Adipose tissue (tissue), 3 donors: Measurements from ENCODE around the gene EEF1AKMT1. TPM values are rescaled to one million over a fixed set of nuclear protein-coding genes. Genes with fewer than 3 reads are reported as not detected.
A peak's percentile ranks its signal among the peaks of the same experiment; 100 is the strongest.

Experiments
- H3K27ac ChIP-seq: one replicate; pipeline ENCODE4 v1.5.1; 2013; ENCODE audit warnings: low read depth, low read length
- WGBS, 3 donors: extraction: QIAGEN DNeasy Blood & Tissue Kit; methylation state at CpG; one replicate each; pipeline ENCODE4 v1.1.7; 2013; 5-methylcytosine and 5-hydroxymethylcytosine counted together
- polyA plus RNA-seq, 3 donors: library from polyadenylated mRNA; stranded (reverse); fragments of 200-250 nt; gene quantifications; one replicate each; pipeline ENCODE4 v1.2.3, GENCODE V29; 2013
- donor health status: healthy with polysubstance abuse.
- donor health status: Bipolar disorder and iron deficiency.
- donor health status: healthy.

The EEF1AKMT1 gene
- polyA plus RNA-seq, 3 donors = 3.7 to 15.9 (median 6.0) TPM

- no peak overlapping the region for H3K27ac ChIP-seq
These were observed 45.0 kb downstream of the EEF1AKMT1 start for GRCh38 chr13:20728579-20729311.

GRCh38 chr13:20727856-20728255 lies 45.9 kb downstream of the EEF1AKMT1 start:
- WGBS, 3 donors = 87 to 88% (median 87%) methylated on average over 6 of the region's 6 CpGs
- H3K27ac ChIP-seq = no peak overlapping the region

More at GRCh38 chr13:20728579-20729311, 45.0 kb downstream of the EEF1AKMT1 start:
- WGBS, 3 donors = 52 to 77% (median 59%) methylated on average over 14 of the region's 14 CpGs

- H3K27ac ChIP-seq = no peak overlapping the region
- 6 to 16% (median 14%) methylated on average over 78 to 81 of the region's 81 CpGs for WGBS, 3 donors
These were observed 52.1 kb downstream of the EEF1AKMT1 start for GRCh38 chr13:20721454-20722357.

GRCh38 chr13:20721058-20721453 lies 52.7 kb downstream of the EEF1AKMT1 start:
- WGBS, 3 donors = 49 to 86% (median 82%) methylated on average over 16 of the region's 16 CpGs
- no peak overlapping the region for H3K27ac ChIP-seq

GRCh38 chr13:20720499-20720898 lies 53.3 kb downstream of the EEF1AKMT1 start:
- 86 to 91% (median 88%) methylated on average over 11 of the region's 11 CpGs for WGBS, 3 donors
- H3K27ac ChIP-seq = no peak overlapping the region

- WGBS, 3 donors = 73 to 83% (median 81%) methylated on average over 13 of the region's 13 CpGs
- no peak overlapping the region for H3K27ac ChIP-seq
These were observed 54.0 kb downstream of the EEF1AKMT1 start for GRCh38 chr13:20719783-20720182.

- 91 to 92% (median 91%) methylated on average over 12 of the region's 12 CpGs for WGBS, 3 donors
These were observed 54.7 kb downstream of the EEF1AKMT1 start for GRCh38 chr13:20718958-20719566.

GRCh38 chr13:20717581-20718542 lies 55.9 kb downstream of the EEF1AKMT1 start:
- H3K27ac ChIP-seq = no peak overlapping the region
- WGBS, 3 donors = 93 to 94% (median 94%) methylated on average over 44 of the region's 44 CpGs

More at GRCh38 chr13:20718958-20719566, 54.7 kb downstream of the EEF1AKMT1 start:
- H3K27ac ChIP-seq = no peak overlapping the region

- no peak overlapping the region for H3K27ac ChIP-seq
- 61 to 83% (median 81%) methylated on average over 15 of the region's 15 CpGs for WGBS, 3 donors
These were observed 56.8 kb downstream of the EEF1AKMT1 start for GRCh38 chr13:20716951-20717350.

GRCh38 chr13:20715330-20715712 lies 58.4 kb downstream of the EEF1AKMT1 start:
- 56 to 68% (median 66%) methylated on average over 6 of the region's 6 CpGs for whole genome bisulfite sequencing, 3 donors
- H3K27ac ChIP-seq = no peak overlapping the region

GRCh38 chr13:20714563-20715329 lies 59.0 kb downstream of the EEF1AKMT1 start:
- peak overlapping the region; percentile 29 for H3K27ac ChIP-seq
- 36 to 63% (median 37%) methylated on average over 9 of the region's 9 CpGs for WGBS, 3 donors

- peak overlapping the region; percentile 29 for H3K27ac ChIP-seq
- 47 to 70% (median 51%) methylated on average over 8 of the region's 8 CpGs for WGBS, 3 donors
These were observed 59.6 kb downstream of the EEF1AKMT1 start for GRCh38 chr13:20714161-20714560.

GRCh38 chr13:20713751-20714150 lies 60.0 kb downstream of the EEF1AKMT1 start:
- WGBS, 3 donors = 54 to 59% (median 58%) methylated on average over 11 of the region's 11 CpGs
- no peak overlapping the region for H3K27ac ChIP-seq

GRCh38 chr13:20713014-20713376 lies 60.8 kb downstream of the EEF1AKMT1 start:
- WGBS, 3 donors = 25 to 43% (median 32%) methylated on average over 11 of the region's 11 CpGs
- H3K27ac ChIP-seq = no peak overlapping the region

- H3K27ac ChIP-seq = no peak overlapping the region
- WGBS, 3 donors = 72 to 87% (median 87%) methylated on average over 13 of the region's 13 CpGs
These were observed 62.3 kb downstream of the EEF1AKMT1 start for GRCh38 chr13:20711301-20712044.

GRCh38 chr13:20709782-20710181 lies 64.0 kb downstream of the EEF1AKMT1 start:
- H3K27ac ChIP-seq = no peak overlapping the region
- WGBS, 3 donors = 55 to 58% (median 56%) methylated on average over 4 of the region's 4 CpGs

- H3K27ac ChIP-seq = no peak overlapping the region
- WGBS, 3 donors = 82 to 89% (median 87%) methylated on average over 8 of the region's 8 CpGs
These were observed 64.4 kb downstream of the EEF1AKMT1 start for GRCh38 chr13:20709369-20709768.
